NT2/D1 (cell line): ENCODE data around the gene MEIS1.

Experiments
- DNase-seq: peaks from one replicate; pipeline ENCODE4 v3.0.0-alpha.2; 2011; ENCODE audit warnings: low read depth, low spot score
- H3K27me3 ChIP-seq: 2 replicates; pipeline ENCODE4 v1.6.0; 2011; ENCODE audit warnings: mild to moderate bottlenecking; ENCODE audit not compliant: insufficient read length, insufficient read depth
- H3K36me3 ChIP-seq: 2 replicates; pipeline ENCODE4 v1.6.1; 2011; ENCODE audit warnings: mild to moderate bottlenecking, low read length, mixed read lengths; ENCODE audit not compliant: insufficient read depth, insufficient read length
- H3K4me1 ChIP-seq: 2 replicates; pipeline ENCODE4 v1.5.1; 2011; ENCODE audit not compliant: insufficient read depth, insufficient read length
- H3K4me3 ChIP-seq: 2 replicates; pipeline ENCODE4 v1.5.1; 2011; ENCODE audit warnings: low read depth; ENCODE audit not compliant: insufficient read length
- H3K9ac ChIP-seq: 2 replicates; pipeline ENCODE4 v1.6.0; 2011; ENCODE audit warnings: low read depth; ENCODE audit not compliant: insufficient read length
- H3K9me3 ChIP-seq: 2 replicates; pipeline ENCODE4 v1.5.1; 2011; ENCODE audit warnings: mild to moderate bottlenecking, low read length; ENCODE audit not compliant: insufficient read depth
- SUZ12 ChIP-seq: IDR thresholded peaks from 2 replicates; pipeline ENCODE4 v1.6.1; 2011; ENCODE audit not compliant: insufficient read length, insufficient read depth; ENCODE audit errors: extremely low read depth
- YY1 ChIP-seq: IDR thresholded peaks from 2 replicates; pipeline ENCODE4 v1.6.1; 2011; ENCODE audit not compliant: insufficient read length, insufficient read depth
- ZNF274 ChIP-seq: IDR thresholded peaks from 2 replicates; pipeline ENCODE4 v1.6.1; 2011; ENCODE audit warnings: mild to moderate bottlenecking, low read depth, low read length

MEIS1 gene

GRCh38 chr2:66547118-66547517 is 112.2 kb downstream of the MEIS1 start:
- Histone ChIP-seq H3K27me3 (no peaks in the 10 kb centered on the region), H3K9me3 (no peaks in the 10 kb centered on the region), H3K4me3 (no peak overlapping the region), H3K36me3 (no peaks in the 10 kb centered on the region), H3K9ac (no peak overlapping the region), H3K4me1 (no peaks in the 10 kb centered on the region)
- DNase-seq, result no peak
- no peak for TF ChIP-seq YY1
- no peak for TF ChIP-seq ZNF274
- TF ChIP-seq SUZ12, result no peak

GRCh38 chr2:66547887-66548286 is 113.0 kb downstream of the MEIS1 start:
- no peak for DNase-seq
- TF ChIP-seq YY1 (no peak), SUZ12 (no peak), ZNF274 (no peak)
- no peaks in the 10 kb centered on the region for H3K9me3 ChIP-seq
- H3K4me3 ChIP-seq, result no peak overlapping the region
- no peaks in the 10 kb centered on the region for H3K27me3 ChIP-seq
- H3K36me3 ChIP-seq, result no peaks in the 10 kb centered on the region
- no peak overlapping the region for H3K9ac ChIP-seq
- H3K4me1 ChIP-seq, result no peaks in the 10 kb centered on the region

- no peak for TF ChIP-seq YY1
- TF ChIP-seq ZNF274, result no peak
- TF ChIP-seq SUZ12, result no peak
- H3K36me3 ChIP-seq, result no peaks in the 10 kb centered on the region
- H3K9ac ChIP-seq, result no peak overlapping the region
- H3K27me3 ChIP-seq, result no peaks in the 10 kb centered on the region
- DNase-seq, result no peak
- no peaks in the 10 kb centered on the region for H3K4me1 ChIP-seq
- H3K9me3 ChIP-seq, result no peaks in the 10 kb centered on the region
- no peak overlapping the region for H3K4me3 ChIP-seq
Measured at GRCh38 chr2:66548422-66548821, 113.5 kb downstream of the MEIS1 start.

- no peaks in the 10 kb centered on the region for H3K27me3 ChIP-seq
- H3K36me3 ChIP-seq, result no peaks in the 10 kb centered on the region
- H3K4me1 ChIP-seq, result no peaks in the 10 kb centered on the region
- H3K4me3 ChIP-seq, result no peak overlapping the region
- DNase-seq, result no peak
- no peak overlapping the region for H3K9ac ChIP-seq
- TF ChIP-seq ZNF274, result no peak
- TF ChIP-seq YY1, result no peak
- no peak for TF ChIP-seq SUZ12
- H3K9me3 ChIP-seq, result no peaks in the 10 kb centered on the region
Measured at GRCh38 chr2:66550826-66551225, 115.9 kb downstream of the MEIS1 start.

GRCh38 chr2:66553370-66553769 is 118.4 kb downstream of the MEIS1 start:
- Histone ChIP-seq H3K9me3 (no peaks in the 10 kb centered on the region), H3K9ac (no peak overlapping the region), H3K4me3 (no peak overlapping the region), H3K27me3 (no peaks in the 10 kb centered on the region), H3K36me3 (no peaks in the 10 kb centered on the region), H3K4me1 (no peaks in the 10 kb centered on the region)
- TF ChIP-seq SUZ12 (no peak), ZNF274 (no peak), YY1 (no peak)
- DNase-seq, result no peak

GRCh38 chr2:66555091-66555490 is 120.2 kb downstream of the MEIS1 start:
- no peak for TF ChIP-seq SUZ12
- no peak for TF ChIP-seq YY1
- TF ChIP-seq ZNF274, result no peak
- H3K9me3 ChIP-seq, result no peaks in the 10 kb centered on the region
- DNase-seq, result no peak
- no peak overlapping the region for H3K4me3 ChIP-seq
- H3K36me3 ChIP-seq, result no peaks in the 10 kb centered on the region
- no peak overlapping the region for H3K9ac ChIP-seq
- H3K27me3 ChIP-seq, result no peaks in the 10 kb centered on the region
- no peaks in the 10 kb centered on the region for H3K4me1 ChIP-seq

- TF ChIP-seq ZNF274 (no peak), YY1 (no peak), SUZ12 (no peak)
- Histone ChIP-seq H3K36me3 (no peaks in the 10 kb centered on the region), H3K27me3 (no peaks in the 10 kb centered on the region), H3K4me3 (no peak overlapping the region), H3K4me1 (no peaks in the 10 kb centered on the region), H3K9me3 (no peaks in the 10 kb centered on the region), H3K9ac (no peak overlapping the region)
- no peak for DNase-seq
Measured at GRCh38 chr2:66555501-66556324, 120.8 kb downstream of the MEIS1 start.
